HepG2 (cell line): ENCODE results near the gene SEMA3F. TPM values are rescaled to one million over a fixed set of nuclear protein-coding genes. Genes with fewer than 3 reads are reported as not detected.
A peak's percentile ranks its signal among the peaks of the same experiment; 100 is the strongest.

Source experiments
- ATAC-seq: fragments of 200-7000 bp; cut with Tn5 transposase; 3 replicates; pipeline ENCODE4 v1.9.1; 2020; ENCODE audit warnings: mild to moderate bottlenecking, moderate library complexity
- BruUV-seq: library from RNA; stranded (reverse); fragments of 400-500 nt; replicated peaks from 2 replicates; lab custom pipeline; 2021; lab: Mats Ljungman, UMichigan
- CTCF ChIA-PET: fragments of 300-600 bp; formaldehyde crosslinking; extraction: SDS; loops from one replicate; lab custom pipeline; 2021; ENCODE audit warnings: low total read pairs, inconsistent platforms, low intra/inter-chr PET ratio; lab: Yijun Ruan, JAX
- POLR2A ChIA-PET: fragments of 350-600 bp; sonication (Branson Sonifier 250); formaldehyde crosslinking; loops from one replicate; lab custom pipeline; 2020; ENCODE audit warnings: antibody characterized with exemption, inconsistent platforms; lab: Yijun Ruan, JAX
- DNase-seq: peaks from one replicate; pipeline ENCODE4 v3.0.0-alpha.2; 2015; ENCODE audit warnings: low spot score
- FAIRE-seq: peaks from 3 replicates; lab custom pipeline; 2011; peaks lifted over from hg19 to GRCh38; lab: Jason Lieb, UNC
- H2AFZ ChIP-seq: one replicate; pipeline ENCODE4 v1.6.1; 2011; ENCODE audit warnings: low read length, inconsistent platforms
- H3K27ac ChIP-seq: fragments of 300-600 bp; 3 replicates; pipeline ENCODE4 v1.8.0; 2011; ENCODE audit warnings: mixed run types, mild to moderate bottlenecking, mixed read lengths, low read length, inconsistent platforms; ENCODE audit not compliant: insufficient read depth; ENCODE audit errors: extremely low read length
- H3K27me3 ChIP-seq, 2 experiments: fragments of 200-600 bp in 1 of 2; 2 replicates in 1 of 2; 3 replicates in 1 of 2; pipeline versions ENCODE4 v1.6.0 to v1.8.0; 2011; ENCODE audit warnings: low read length in 2 of 2, mild to moderate bottlenecking in 2 of 2, moderate library complexity in 2 of 2, inconsistent platforms in 1 of 2; ENCODE audit not compliant: insufficient read depth in 2 of 2, control insufficient read depth in 1 of 2
- H3K36me3 ChIP-seq, 2 experiments: fragments of 200-600 bp in 1 of 2; replicated peaks in 1 of 2; 2 replicates in 1 of 2; 3 replicates in 1 of 2; pipeline versions ENCODE4 v1.5.1 to v1.8.0; 2011; ENCODE audit warnings: low read length in 2 of 2, inconsistent platforms in 1 of 2; ENCODE audit not compliant: insufficient read depth in 2 of 2, control insufficient read depth in 1 of 2
- H3K4me1 ChIP-seq: 2 replicates; pipeline ENCODE4 v1.5.1; 2012; ENCODE audit warnings: low read length, inconsistent platforms; ENCODE audit not compliant: insufficient read depth
- H3K4me2 ChIP-seq: 2 replicates; pipeline ENCODE4 v1.6.0; 2011; ENCODE audit warnings: low read depth, low read length, inconsistent platforms
- H3K4me3 ChIP-seq, 3 experiments: fragments of 200-600 bp in 1 of 3; sonication (generic), shearing (Covaris generic) in 1 of 3; replicated peaks in 1 of 3; 2 replicates each; pipeline ENCODE4 v1.5.1; 2011 to 2016; ENCODE audit warnings: low read length in 3 of 3, inconsistent platforms in 2 of 3, low read depth in 2 of 3, mild to moderate bottlenecking in 2 of 3, control low read depth in 1 of 3, mixed read lengths in 1 of 3; ENCODE audit not compliant: insufficient read depth in 1 of 3
- H3K79me2 ChIP-seq: one replicate; pipeline ENCODE4 v1.6.1; 2011; ENCODE audit warnings: low read length, inconsistent platforms; ENCODE audit not compliant: insufficient read depth
- H3K9ac ChIP-seq: 2 replicates; pipeline ENCODE4 v1.6.0; 2011; ENCODE audit warnings: mild to moderate bottlenecking, low read depth, low read length, inconsistent platforms; ENCODE audit not compliant: insufficient read depth
- H3K9me3 ChIP-seq: 2 replicates; pipeline ENCODE4 v1.5.1; 2012; ENCODE audit warnings: mild to moderate bottlenecking, low read length
- H4K20me1 ChIP-seq: 2 replicates; pipeline ENCODE4 v1.6.0; 2011; ENCODE audit warnings: inconsistent platforms, mild to moderate bottlenecking, low read length, moderate library complexity; ENCODE audit not compliant: insufficient read depth
- AGO1 ChIP-seq: fragments of 200-400 bp; formaldehyde crosslinking; IDR thresholded peaks from 2 replicates; pipeline ENCODE4 v1.6.1; 2017; ENCODE audit warnings: mild to moderate bottlenecking, low read depth, low read length, moderate library complexity; ENCODE audit not compliant: poor library complexity, severe bottlenecking
- CCDC6 ChIP-seq: sonication (generic); formaldehyde crosslinking; IDR thresholded peaks from 2 replicates; pipeline ENCODE4 v1.8.1; 2022; ENCODE audit warnings: mild to moderate bottlenecking, missing genetic modification reagents, moderate library complexity
- HOXA7 ChIP-seq: sonication (generic); formaldehyde crosslinking; IDR thresholded peaks from 2 replicates; pipeline ENCODE4 v1.8.1; 2022; ENCODE audit warnings: mild to moderate bottlenecking, missing genetic modification reagents, moderate library complexity
- KDM2A ChIP-seq: sonication (generic); formaldehyde crosslinking; IDR thresholded peaks from 2 replicates; pipeline ENCODE4 v1.4.0; 2020; ENCODE audit warnings: low read depth, missing genetic modification reagents, borderline replicate concordance
- MED13 ChIP-seq: sonication (generic); formaldehyde crosslinking; IDR thresholded peaks from 2 replicates; pipeline ENCODE4 v1.5.0; 2020; ENCODE audit warnings: missing genetic modification reagents
- SOX5 ChIP-seq: IDR thresholded peaks from 2 replicates; pipeline ENCODE4 v1.6.1; 2016; ENCODE audit warnings: borderline replicate concordance
- SPEN ChIP-seq: sonication (generic); formaldehyde crosslinking; IDR thresholded peaks from 2 replicates; pipeline ENCODE4 v1.5.1; 2020; ENCODE audit warnings: low read depth, mild to moderate bottlenecking, missing genetic modification reagents
- ZFP90 ChIP-seq: sonication (generic); formaldehyde crosslinking; IDR thresholded peaks from 2 replicates; pipeline ENCODE4 v1.8.0; 2022; ENCODE audit warnings: missing genetic modification reagents, mild to moderate bottlenecking, inconsistent platforms, borderline replicate concordance
- ZNF225 ChIP-seq: sonication (generic); formaldehyde crosslinking; IDR thresholded peaks from 2 replicates; pipeline ENCODE4 v1.4.0; 2020; ENCODE audit warnings: mild to moderate bottlenecking, missing genetic modification reagents
- ZNF292 ChIP-seq: sonication (generic); formaldehyde crosslinking; IDR thresholded peaks from 2 replicates; pipeline ENCODE4 v1.8.1; 2022; ENCODE audit warnings: mild to moderate bottlenecking, low read depth, missing genetic modification reagents, borderline replicate concordance
- ZNF431 ChIP-seq: sonication (generic); formaldehyde crosslinking; IDR thresholded peaks from 2 replicates; pipeline ENCODE4 v1.9.0; 2022; ENCODE audit warnings: missing genetic modification reagents, low read depth, mild to moderate bottlenecking, borderline replicate concordance
- ZNF615 ChIP-seq: sonication (generic); formaldehyde crosslinking; IDR thresholded peaks from 2 replicates; pipeline ENCODE4 v1.5.0; 2020; ENCODE audit warnings: mild to moderate bottlenecking, missing genetic modification reagents, borderline replicate concordance
- WGBS: methylation state at CpG from one replicate; pipeline ENCODE4 v1.1.6; 2017; ENCODE audit warnings: low lambda C conversion rate; 5-methylcytosine and 5-hydroxymethylcytosine counted together
- in situ Hi-C: cut with HindIII; loops from 2 replicates; pipeline ENCODE4 v1.10.0; 2017; ENCODE audit warnings: low pct_unique_long_range_greater_than_20kb; ENCODE audit not compliant: extremely low pct_ligation_motif_present
- intact Hi-C: fragments of 100-400 bp; cut with micrococcal nuclease; formaldehyde crosslinking; loops from one replicate; pipeline ENCODE4 v1.10.0; 2022; ENCODE audit not compliant: unreplicated experiment
- polyA plus RNA-seq, 8 experiments: library from polyadenylated mRNA; depleted of rRNA in 3 of 8; stranded (reverse) in 7 of 8; unstranded in 1 of 8; fragments of >200 nt; fragmentation: Illumina TruSeq in 4 of 8; extraction: Trizol in 4 of 8; gene quantifications; 2 replicates each; pipeline versions ENCODE4 v1.2.1 to v1.2.3, GENCODE V29; 2011 to 2016; ENCODE audit warnings: low read depth in 4 of 8, missing spikeins in 1 of 8, mixed read lengths in 1 of 8; ENCODE audit not compliant: insufficient read depth in 1 of 8
- total RNA-seq, 5 experiments: library from RNA; depleted of rRNA; stranded (reverse); fragments of >200 nt; fragmentation: Illumina TruSeq; extraction: Trizol; gene quantifications; 2 replicates each; pipeline ENCODE4 v1.2.3, GENCODE V29; 2016; ENCODE audit warnings: low read depth in 1 of 5
- TF ChIP-seq, protein P1 (sequence below): sonication (generic); formaldehyde crosslinking; IDR thresholded peaks from 2 replicates; pipeline ENCODE4 v1.5.1; 2020; ENCODE audit warnings: mild to moderate bottlenecking, missing genetic modification reagents
- TF ChIP-seq, protein P2 (sequence below), 2 experiments: sonication (generic) in 1 of 2; formaldehyde crosslinking in 1 of 2; IDR thresholded peaks; 2 replicates each; pipeline versions ENCODE4 v1.4.0 to v1.6.1; 2018 to 2020; ENCODE audit warnings: missing genetic modification reagents in 2 of 2, borderline replicate concordance in 1 of 2, low read depth in 1 of 2, mild to moderate bottlenecking in 1 of 2, missing biosample characterization in 1 of 2
- TF ChIP-seq, protein P3 (sequence below): IDR thresholded peaks from 2 replicates; pipeline ENCODE4 v1.6.1; 2016

SEMA3F gene
- total and polyA plus RNA-seq, 2 of the 13 experiments (the other 11 are each of a cell fraction or from before 2014, with no cell fraction given): 7.6 to 17.2 TPM

DNA sequence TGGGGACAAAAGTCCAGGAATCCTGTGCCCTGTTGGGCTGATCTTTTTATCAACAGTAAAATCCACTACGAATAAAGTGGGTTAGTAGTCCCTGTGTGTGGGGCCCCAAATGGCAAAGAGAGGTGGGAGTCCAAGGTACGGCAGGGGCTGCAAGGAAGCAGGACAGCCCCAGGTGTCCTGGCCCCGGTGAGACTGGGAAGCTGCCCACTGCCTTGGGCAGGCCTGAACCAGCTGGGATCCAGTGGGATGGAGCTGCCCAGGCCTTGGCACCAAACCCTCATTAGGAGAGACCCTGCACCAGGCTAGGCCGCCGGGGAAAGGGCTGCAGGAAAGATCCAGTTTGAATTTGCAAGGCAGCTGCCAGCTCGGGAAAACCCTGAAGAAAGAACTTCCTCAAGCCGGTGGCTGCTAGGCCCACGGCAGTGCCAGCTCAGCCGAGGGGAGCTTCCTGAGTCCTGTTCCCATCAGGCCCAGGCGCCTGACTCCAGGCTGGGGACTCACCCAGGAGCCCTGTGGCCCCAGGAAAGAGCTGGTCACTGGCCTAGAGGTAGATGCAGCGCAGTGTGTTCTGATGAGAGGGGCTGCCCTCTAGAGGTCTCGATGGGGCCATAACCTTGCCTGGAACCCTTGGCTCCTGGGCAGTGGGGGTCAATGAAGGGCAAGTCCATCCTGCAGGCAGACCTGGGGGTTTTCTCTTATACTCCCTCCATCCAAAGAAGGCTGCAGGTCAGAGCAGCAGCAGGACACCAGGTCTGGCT, 66.5 kb downstream of the SEMA3F start:
- Histone ChIP-seq H3K27ac (peak overlapping the region; percentile 81), H3K4me2 (peak overlapping the region; percentile 60), H4K20me1 (no peaks in the 10 kb centered on the region), H3K4me3 (peak overlapping the region in 1 of 3 experiments; percentile 37; a peak in 2 of 6 replicates), H3K79me2 (no peaks in the 10 kb centered on the region), H2AFZ (no peak overlapping the region), H3K27me3 (no peaks in the 10 kb centered on the region), H3K4me1 (peaks cover 60% of the 10 kb centered on the region), H3K36me3 (peaks cover 14 to 35% of the 10 kb centered on the region in 2 experiments), H3K9ac (peak overlapping the region; percentile 65), H3K9me3 (no peaks in the 10 kb centered on the region)
- POLR2A ChIA-PET: interaction anchor here (1.0 to 16.5 kb wide), 9 partner anchors 14 to 116 kb away, joined by 3 to 625 read pairs (median 6); partner anchors contain the start of genes GNAI2, GNAT1 and SLC38A3
- 9% methylated on average over 4 of the region's 12 CpGs for WGBS
- peak; percentile 83 for FAIRE-seq
- no TSS peak for BruUV-seq
- intact Hi-C loops: loop anchor here (1.0 kb wide), 1 partner anchor 26 kb away; no protein-coding TSS in a partner anchor
- CTCF ChIA-PET: interaction anchor here (0.6 to 9.0 kb wide), 3 partner anchors 9 to 28 kb away, joined by 3 to 265 read pairs (median 3); partner anchors contain the start of gene GNAT1
- in situ Hi-C loops: no loop called here
- peak; percentile 81 for ATAC-seq
- DNase-seq: peak; percentile 77
- TF ChIP-seq, protein P1, sequence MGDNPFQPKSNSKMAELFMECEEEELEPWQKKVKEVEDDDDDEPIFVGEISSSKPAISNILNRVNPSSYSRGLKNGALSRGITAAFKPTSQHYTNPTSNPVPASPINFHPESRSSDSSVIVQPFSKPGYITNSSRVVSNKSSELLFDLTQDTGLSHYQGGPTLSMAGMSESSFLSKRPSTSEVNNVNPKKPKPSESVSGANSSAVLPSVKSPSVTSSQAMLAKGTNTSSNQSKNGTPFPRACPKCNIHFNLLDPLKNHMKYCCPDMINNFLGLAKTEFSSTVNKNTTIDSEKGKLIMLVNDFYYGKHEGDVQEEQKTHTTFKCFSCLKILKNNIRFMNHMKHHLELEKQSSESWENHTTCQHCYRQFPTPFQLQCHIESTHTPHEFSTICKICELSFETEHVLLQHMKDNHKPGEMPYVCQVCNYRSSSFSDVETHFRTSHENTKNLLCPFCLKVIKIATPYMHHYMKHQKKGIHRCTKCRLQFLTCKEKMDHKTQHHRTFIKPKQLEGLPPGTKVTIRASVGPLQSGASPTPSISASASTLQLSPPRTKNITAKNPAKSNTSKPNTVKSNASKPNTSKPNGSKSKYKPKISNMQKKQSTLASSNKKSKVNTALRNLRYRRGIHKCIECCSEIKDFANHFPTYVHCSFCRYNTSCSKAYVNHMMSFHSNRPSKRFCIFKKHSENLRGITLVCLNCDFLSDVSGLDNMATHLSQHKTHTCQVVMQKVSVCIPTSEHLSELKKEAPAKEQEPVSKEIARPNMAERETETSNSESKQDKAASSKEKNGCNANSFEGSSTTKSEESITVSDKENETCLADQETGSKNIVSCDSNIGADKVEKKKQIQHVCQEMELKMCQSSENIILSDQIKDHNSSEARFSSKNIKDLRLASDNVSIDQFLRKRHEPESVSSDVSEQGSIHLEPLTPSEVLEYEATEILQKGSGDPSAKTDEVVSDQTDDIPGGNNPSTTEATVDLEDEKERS (CRISPR knock-in tag): peak; percentile 44; the same call in 1 of the 2 replicates
- peak; percentile 63; the same call in 1 of the 2 replicates for TF ChIP-seq SPEN (CRISPR knock-in tag)
- TF ChIP-seq ZNF431 (CRISPR knock-in tag): no peak
- peak; percentile 40; the same call in 1 of the 2 replicates for TF ChIP-seq CCDC6 (CRISPR knock-in tag)
- no peak for TF ChIP-seq ZNF225 (CRISPR knock-in tag)
- TF ChIP-seq AGO1: peak; percentile 95
- no peak for TF ChIP-seq ZNF292 (CRISPR knock-in tag)
- TF ChIP-seq MED13 (CRISPR knock-in tag): peak; percentile 54; the same call in 1 of the 2 replicates
- TF ChIP-seq KDM2A: peak; percentile 89
- TF ChIP-seq, protein P2, sequence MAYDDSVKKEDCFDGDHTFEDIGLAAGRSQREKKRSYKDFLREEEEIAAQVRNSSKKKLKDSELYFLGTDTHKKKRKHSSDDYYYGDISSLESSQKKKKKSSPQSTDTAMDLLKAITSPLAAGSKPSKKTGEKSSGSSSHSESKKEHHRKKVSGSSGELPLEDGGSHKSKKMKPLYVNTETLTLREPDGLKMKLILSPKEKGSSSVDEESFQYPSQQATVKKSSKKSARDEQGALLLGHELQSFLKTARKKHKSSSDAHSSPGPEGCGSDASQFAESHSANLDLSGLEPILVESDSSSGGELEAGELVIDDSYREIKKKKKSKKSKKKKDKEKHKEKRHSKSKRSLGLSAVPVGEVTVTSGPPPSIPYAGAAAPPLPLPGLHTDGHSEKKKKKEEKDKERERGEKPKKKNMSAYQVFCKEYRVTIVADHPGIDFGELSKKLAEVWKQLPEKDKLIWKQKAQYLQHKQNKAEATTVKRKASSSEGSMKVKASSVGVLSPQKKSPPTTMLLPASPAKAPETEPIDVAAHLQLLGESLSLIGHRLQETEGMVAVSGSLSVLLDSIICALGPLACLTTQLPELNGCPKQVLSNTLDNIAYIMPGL (CRISPR knock-in tag; IDR thresholded peaks at IDR 0.05; ENCODE audit: borderline replicate concordance in 1 of 2, low read depth in 1 of 2): peak; percentile 58 to 63; a peak in 3 of 4 replicates
- TF ChIP-seq, protein P3, sequence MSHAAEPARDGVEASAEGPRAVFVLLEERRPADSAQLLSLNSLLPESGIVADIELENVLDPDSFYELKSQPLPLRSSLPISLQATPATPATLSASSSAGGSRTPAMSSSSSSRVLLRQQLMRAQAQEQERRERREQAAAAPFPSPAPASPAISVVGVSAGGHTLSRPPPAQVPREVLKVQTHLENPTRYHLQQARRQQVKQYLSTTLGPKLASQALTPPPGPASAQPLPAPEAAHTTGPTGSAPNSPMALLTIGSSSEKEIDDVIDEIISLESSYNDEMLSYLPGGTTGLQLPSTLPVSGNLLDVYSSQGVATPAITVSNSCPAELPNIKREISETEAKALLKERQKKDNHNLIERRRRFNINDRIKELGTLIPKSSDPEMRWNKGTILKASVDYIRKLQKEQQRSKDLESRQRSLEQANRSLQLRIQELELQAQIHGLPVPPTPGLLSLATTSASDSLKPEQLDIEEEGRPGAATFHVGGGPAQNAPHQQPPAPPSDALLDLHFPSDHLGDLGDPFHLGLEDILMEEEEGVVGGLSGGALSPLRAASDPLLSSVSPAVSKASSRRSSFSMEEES (CRISPR knock-in tag): no peak
- no peak for TF ChIP-seq ZNF615 (CRISPR knock-in tag)
- TF ChIP-seq ZFP90 (CRISPR knock-in tag): no peak
- no peak for TF ChIP-seq HOXA7 (CRISPR knock-in tag)
- peak; percentile 25; the same call in 1 of the 2 replicates for TF ChIP-seq SOX5 (CRISPR knock-in tag)
